GM21360 (cell line): ENCODE data around the gene TYMP.
"Not testable (repeated sequence)": the region's sequence is repeated elsewhere in the genome, so short reads cannot be mapped to it uniquely, and the experiment has no call there.

ENCODE experiments used
- ATAC-seq: cut with Tn5 transposase; IDR thresholded peaks from one replicate; pipeline ENCODE4 v1.9.1; 2021; ENCODE audit warnings: mild to moderate bottlenecking, moderate library complexity; ENCODE audit not compliant: unreplicated experiment

The TYMP gene

DNA sequence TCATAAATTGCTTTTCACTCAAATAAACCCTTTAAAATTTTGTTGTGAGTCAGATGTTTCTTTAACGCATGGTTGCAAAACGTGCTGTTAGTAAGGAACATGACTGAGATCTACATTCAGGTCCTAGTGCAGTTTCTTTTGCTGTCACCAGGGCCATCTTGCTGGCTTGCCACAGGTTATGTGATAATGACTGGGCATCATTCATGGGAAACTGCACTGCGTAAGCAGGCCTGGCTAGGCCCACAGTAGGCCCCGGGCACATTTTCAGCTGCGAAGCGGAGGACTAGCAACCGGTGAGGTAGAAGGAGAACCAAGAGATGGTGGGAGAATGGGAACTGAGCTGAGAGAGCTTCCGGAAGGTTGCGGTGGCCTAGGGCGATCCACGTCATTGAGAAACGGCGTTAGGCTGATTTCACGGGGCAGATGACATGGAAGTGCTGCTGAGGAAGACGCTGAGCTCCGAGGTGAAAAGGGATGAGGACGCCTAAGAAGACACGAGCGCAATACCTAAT, 12.7 kb upstream of the TYMP start:
- no peak for ATAC-seq

DNA sequence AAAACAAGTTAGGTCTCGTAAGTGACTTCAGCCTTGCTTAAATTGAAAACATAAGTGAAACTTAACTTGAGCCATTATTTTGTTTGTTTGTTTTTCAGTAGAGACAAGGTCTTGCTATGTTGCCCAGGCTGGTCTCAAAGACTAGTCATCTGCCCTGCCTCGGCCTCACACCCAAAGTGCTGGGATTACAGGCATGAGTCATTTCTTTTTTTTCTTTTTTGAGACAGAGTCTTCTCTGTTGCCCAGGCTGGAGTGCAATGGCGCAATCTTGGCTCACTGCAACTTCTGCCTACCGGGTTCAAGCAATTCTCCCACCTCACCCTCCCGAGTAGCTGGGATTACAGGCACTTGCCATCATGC, 11.8 kb upstream of the TYMP start:
- ATAC-seq = not testable (repeated sequence)

- ATAC-seq = no peak
Measured at GRCh38 chr22:50540381-50540780, 10.6 kb upstream of the TYMP start.

DNA sequence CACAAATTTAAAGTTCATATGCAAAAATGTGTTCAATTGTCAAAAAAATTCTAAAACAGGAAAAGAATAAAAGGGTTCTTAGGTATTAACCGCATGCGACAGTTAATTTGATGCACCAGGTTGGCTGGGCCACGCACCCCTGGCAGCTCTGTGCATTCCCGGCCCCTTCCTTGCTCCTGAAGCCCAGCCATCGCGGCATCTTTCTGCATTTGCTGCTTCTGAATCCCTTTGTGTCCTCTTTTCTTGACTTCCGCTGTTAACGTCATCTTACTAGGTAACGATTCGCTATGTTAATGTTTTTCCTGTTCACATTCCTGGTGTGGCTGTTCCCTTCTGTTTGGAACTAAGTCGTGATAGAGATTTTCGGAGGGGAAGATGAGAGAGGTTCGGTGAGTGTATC, 8.0 kb upstream of the TYMP start:
- ATAC-seq = no peak

DNA sequence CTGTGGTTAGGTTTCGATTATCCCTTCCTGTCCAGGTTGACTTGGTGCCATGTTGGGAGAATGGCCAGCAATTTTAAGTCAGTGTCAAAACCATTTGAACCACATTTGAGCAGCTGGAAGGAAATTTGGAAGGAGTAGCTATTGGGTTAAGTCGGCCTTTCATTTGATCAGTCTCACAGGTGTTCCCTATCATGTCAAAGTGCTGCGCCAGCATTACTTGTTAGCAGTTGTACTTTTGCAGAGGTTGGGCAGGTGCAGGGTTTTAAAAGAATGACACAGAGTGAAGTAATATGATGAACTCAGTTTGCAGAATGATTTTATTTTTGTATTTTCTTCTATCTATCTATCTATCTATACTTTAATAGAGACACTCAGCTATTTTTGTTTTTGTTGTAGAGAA, 6.4 kb upstream of the TYMP start:
- no peak for ATAC-seq

DNA sequence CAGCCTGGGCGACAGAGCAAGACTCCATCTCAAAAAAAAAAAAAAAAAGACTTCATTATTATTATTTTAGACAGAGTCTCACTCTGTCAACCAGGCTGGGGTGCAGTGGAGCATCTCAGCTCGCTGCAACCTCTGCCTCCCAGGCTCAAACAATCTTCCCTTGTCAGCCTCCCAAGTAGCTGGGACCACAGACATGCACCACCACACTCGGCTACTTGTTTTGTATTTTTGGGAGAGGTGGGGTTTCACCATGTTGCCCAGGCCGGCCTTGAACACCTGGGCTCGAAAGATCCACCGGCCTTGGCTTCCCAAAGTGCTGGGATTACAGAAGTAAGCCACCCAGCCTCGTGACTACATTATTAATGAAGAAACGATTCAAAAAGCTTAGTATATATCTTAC, 5.3 kb upstream of the TYMP start:
- ATAC-seq = no peak

DNA sequence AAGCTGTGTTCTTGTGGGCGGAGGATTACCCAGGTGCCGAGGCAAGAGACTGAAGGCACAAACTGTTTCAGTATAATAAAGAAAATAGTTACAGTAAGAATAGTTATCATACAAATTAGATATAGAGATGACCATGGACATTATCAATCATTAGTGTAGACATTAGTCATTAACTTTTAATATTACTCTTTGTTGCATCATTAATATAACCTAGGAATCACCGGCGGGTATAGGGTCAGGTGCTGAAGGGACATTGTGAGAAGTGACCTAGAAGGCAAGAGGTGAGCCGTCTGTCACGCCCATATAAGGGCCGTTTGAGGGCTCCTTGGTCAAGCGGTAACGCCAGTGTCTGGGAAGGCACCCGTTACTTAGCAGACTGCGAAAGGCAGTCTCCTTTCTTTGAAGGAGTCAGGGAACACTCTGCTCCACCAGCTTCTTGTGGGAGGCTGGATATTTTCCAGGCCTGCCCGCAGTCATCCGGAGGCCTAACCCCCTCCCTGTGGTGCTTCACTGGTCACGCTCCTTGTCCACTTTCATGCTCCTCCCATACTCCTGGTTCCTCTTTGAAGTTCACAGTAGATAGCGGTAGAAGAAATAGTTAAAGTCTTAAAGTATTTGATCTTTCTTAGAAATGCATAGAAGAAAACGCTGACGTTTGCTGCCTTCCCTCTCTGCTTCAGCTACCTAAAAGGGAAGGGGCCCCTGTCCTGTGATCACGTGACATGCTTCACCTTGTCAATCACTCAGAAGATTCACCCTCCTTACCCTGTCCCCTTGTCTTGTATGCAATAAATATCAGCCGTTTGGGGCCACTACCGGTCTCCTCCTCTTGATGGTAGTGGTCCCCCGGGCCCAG, 4.3 kb upstream of the TYMP start:
- not testable (repeated sequence) for ATAC-seq

DNA sequence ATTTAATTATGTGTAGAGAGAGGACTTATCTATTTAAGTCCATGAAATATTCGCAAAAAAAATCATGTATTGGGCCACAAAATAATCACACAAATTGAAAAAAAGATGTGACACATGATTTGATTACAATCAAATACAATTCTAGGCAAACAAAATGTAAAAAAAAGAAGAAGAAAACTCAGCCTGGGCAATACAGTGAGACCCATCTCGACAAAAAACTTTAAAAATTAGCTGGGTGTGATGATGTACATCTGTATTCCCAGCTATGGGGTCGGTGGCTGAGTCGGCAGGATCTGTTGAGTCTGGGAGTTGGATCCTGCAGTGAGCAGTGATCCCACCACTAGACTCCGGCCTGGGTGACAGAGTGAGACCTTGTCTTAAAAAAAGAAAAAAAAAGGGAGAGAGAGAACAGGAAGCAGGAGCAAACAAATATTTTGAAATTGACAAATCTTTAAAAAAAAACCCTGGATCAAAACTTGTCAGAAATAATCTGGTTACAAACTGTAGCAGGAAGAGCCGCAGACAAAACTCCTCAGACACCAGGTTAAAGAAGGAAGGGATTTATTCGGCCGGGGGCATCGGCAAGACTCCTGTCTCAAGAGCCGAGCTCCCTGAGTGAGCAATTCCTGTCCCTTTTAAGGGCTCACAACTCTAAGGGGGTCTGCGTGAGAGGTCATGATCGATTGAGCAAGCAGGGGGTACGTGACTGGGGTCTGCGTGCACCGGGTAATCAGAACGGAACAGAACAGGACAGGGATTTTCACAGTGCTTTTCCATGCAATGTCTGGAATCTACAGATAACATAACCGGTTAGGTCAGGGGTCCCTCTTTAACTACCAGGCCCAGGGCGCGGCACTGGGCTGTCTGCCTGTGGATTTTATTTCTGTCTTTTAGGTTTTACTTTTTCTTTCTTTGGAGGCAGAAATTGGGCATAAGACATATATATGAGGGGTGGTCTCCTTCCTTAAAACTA, 3.3 kb upstream of the TYMP start:
- ATAC-seq = no peak

- no peak for ATAC-seq
Measured at GRCh38 chr22:50531962-50532674, 2.3 kb upstream of the TYMP start.

GRCh38 chr22:50531546-50531961, 1.7 kb upstream of the TYMP start:
- no peak for ATAC-seq

DNA sequence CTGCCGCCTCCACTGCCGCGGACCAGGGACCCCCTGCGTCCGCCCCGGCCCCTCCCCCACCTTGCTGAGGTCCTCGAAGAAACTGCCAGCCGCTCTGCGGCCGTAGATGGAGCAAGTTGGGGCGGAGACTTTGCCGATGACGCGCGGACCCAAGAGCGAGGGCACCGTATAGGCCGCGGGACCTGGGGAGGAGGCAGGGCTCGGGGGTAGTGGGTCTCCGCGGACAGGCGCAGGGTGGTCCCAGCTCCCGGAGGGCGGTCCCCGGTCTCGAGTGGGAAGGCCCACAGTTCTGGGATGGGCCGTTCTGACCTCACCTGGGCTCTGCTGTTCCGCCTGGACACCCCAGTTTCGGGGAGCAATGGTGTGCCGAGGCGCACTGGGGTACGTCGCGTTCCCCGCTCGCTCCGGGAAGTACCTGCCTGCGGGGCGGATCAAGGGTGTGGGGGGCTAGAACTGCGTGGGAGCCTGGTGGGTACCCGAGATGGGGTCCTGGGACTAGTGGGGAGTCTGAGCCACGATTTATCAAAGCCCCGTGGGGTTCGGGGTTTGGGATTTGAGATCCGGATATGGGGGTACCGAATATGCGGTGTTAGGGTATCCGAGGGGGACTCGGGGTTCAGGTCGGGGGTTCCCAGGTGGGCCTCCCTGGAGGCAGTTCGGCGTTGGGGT, 1.2 kb upstream of the TYMP start:
- no peak for ATAC-seq

- ATAC-seq = no peak
Measured at GRCh38 chr22:50530580-50530876, 716 bp upstream of the TYMP start.

- no peak for ATAC-seq
Measured at GRCh38 chr22:50529416-50529896, 356 bp downstream of the TYMP start.

DNA sequence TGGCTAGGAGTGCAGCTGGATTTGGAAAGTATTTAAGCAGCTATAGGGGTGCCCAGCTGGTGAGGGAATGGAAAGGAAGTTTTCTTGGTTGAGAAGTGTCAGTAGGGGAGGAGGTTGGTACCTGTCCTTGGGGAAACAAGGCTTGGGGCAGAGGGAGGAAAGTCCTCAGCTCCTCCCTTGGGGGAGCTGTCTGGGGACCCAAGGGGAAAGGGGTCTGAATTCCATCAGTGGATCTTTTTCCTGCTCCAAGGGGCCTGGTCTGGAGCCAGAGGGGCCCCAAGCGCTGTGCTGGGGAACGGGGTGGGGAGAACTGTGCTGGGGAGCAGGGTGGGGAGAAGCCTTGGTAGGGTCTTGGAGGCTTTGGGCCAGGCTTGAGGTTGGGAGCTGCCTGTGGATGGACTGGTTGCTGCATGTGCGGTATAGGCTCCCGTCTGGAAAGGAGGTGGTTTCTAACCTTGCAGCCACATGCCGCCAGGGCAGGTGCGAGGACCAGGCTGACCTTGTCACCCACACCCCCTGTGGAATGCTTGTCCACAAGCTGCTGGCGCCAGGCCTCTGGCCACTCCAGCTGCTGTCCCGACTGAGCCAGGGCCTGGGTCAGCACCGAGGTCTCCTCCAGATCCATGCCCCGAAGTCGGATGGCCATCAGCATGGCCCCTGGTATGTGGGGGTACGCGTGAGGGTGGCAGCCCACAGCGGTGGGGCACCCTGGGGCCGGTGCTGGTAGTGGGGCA, 963 bp downstream of the TYMP start:
- no peak for ATAC-seq

- ATAC-seq = no peak
Measured at GRCh38 chr22:50527921-50528681, 1.7 kb downstream of the TYMP start.

GRCh38 chr22:50526834-50527801, 2.7 kb downstream of the TYMP start:
- no peak for ATAC-seq

GRCh38 chr22:50526108-50526833, 3.5 kb downstream of the TYMP start:
- peak; percentile 26 for ATAC-seq

DNA sequence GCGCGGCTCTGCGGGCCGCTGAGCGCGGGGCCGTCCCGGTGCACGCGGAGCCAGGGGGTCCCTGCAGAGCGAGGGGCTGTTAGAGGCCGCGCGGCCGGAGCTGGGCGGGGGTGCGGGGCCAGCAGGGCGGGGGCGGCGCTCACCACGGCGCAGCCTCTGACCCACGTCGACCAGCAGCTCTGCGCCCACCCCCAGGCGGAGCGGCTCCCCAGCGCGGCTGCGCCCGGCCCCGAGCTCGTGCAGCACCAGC, 4.0 kb downstream of the TYMP start:
- no peak for ATAC-seq
